ENCODE measurements around the gene RPSA.
A peak's percentile ranks its signal among the peaks of the same experiment; 100 is the strongest.
"Not testable (repeated sequence)": the region's sequence is repeated elsewhere in the genome, so short reads cannot be mapped to it uniquely, and the experiment has no call there.

RPSA gene

DNA sequence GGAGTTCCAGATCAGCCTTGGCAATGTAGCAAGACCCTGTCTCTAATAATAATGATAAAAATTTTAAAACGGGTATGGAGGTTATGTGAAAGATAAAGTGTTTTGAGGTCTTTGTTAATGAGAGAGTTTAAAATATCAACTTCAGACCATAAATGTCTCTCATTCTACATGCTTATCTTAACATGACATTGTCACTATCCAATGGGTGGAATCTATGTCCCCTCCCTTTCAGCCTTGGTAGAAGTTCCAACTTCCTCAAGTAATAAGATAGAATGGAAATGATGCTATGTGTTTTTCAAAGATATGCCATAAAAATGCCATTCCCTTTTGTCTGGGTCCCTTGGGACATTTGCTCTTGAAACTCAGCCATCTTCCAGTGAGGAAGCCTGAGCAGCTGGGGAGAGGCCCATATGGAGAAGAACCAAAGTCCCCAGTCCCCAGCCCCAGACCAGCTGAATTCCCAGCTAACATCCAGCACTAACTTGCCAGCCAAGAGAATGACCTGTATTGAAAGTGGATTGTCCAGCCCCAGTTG lies 17.0 kb downstream of the RPSA start:
- DNase-seq = no peak

DNA sequence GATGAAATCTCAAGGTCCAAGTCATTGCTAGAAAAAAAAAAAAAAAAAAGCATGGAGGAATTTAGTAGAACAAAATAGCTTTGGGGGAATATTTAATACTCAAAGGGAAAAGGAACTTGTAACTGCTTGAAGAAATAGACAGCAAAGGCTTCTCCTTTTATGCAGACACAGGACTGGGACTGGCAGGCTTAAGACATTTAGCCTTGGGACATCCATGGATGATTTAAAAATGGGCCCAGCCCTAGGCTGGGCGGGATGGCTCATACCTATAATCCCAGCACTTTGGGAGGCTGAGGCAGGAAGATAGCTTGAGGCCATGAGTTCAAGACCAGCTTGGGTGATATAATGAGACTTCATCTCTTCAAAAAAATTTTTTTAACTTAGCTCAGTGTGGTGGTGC lies 19.8 kb downstream of the RPSA start:
- DNase-seq = no peak

- DNase-seq = no peak
These were observed 21.0 kb downstream of the RPSA start for GRCh38 chr3:39427506-39427905.

- DNase-seq = no peak
These were observed 22.3 kb downstream of the RPSA start for GRCh38 chr3:39428745-39429201.

DNA sequence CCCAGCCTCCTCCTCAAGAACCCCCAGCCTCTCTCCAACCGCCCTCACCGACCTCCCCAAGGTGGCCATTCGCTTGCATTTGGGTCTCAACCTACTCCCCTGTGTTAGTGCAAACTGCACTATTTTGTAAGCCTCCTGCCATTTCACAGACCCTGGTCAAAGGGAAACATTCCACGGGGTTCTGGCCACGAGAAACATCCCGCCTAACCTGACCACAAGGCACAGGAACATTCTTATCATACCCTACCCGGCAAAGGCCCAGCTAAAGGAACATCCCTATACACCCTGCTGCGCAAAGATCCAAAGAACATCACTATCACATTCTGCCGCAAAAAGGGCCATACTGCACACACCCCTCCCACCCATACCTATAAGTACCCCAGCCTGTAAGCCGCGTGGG lies 22.9 kb downstream of the RPSA start:
- no peak for DNase-seq

DNA sequence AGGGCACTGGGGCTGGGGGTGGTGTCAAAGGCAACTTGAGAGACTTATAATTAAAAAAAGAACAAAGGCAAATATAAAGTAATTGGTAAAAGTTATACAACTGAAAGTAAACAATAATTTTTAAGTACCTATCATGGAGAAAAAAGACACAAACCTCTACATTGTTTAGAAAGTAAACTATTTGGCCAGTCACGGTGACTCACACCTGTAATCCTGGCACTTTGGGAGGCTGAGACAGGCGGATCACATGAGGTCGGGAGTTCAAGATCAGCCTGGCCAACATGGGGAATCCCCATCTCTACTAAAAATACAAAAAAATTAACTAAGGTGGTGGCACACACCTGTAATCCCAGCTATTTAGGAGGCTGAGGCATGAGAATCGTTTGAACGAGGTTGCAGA lies 25.8 kb downstream of the RPSA start:
- no peak for DNase-seq

GRCh38 chr3:39433642-39434041 lies 27.1 kb downstream of the RPSA start:
- no peak for DNase-seq

DNA sequence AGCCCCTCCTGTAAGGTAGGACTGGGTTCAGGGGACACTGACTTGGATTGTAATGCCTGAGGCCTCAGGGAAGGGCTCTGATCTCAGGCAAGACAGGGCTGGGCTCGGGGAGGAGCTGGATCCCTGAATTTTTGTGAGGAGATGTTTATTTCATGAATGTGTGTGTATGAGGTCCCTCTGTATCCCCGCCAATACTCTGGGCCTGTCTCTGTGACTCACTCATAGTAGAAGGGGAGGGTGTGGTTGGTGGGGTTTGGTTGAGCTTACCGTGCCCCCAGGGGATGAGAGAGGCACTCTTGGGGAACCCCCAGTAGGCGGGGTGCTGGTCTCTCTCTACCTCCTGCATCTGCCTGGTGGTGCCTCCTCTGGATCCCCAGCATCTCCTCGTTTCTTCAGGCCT lies 28.1 kb downstream of the RPSA start:
- no peak for DNase-seq

DNA sequence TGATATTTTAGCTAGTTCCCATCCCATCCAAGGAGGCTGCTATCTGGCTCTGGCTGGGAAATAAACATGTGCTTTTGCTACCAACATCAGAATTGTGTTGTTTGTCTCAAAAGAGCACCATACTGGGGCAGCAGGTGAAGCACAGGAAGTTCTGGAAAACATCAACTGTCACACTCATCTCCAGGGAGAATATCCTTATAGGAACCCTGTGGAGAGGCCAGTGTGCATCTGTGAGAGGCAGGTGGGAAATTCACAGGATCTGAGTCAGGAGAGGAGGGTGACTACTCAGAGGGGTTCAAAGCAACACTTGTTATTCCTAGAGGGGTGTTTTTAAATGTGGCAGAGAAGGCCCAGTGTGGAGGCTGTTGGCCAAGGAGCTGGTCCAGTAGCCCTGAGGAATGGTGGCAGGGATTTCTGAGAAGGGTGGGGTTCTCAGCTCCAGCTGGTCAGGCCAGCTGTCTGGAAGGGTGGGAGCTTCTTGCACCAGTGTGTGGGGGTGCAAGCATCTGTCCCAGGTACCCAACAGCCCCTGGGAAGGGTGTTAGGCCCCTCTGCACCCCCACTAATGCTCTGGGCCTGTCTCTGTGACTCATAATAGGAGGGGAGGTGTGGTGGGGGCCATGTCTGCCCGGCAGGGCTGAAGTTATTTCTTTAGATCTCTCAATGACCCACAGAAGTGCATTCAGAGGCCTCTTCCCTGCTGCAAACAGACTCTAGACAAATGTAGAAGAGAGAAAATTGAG lies 28.7 kb downstream of the RPSA start:
- no peak for DNase-seq

GRCh38 chr3:39438880-39439279 lies 32.4 kb downstream of the RPSA start:
- DNase-seq = no peak

DNA sequence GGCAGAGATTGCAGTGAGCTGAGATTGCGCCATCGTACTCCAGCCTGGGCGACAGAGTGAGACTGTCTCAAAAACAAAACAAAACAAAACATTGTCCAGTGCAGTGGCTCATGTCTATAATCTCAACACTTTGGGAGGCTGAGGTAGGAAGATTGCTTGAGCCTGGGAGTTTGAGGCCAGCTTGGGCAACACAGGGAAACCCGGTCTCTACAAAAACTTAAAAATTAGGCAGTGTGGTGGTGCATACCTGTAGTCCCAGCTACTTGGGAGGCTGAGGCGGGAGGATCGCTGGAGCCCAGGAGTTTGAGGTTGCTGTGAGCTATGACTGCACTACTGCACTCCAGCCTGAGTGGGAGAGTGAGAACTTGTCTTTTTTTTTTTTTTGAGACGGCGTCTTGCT lies 33.8 kb downstream of the RPSA start:
- DNase-seq = no peak

DNA sequence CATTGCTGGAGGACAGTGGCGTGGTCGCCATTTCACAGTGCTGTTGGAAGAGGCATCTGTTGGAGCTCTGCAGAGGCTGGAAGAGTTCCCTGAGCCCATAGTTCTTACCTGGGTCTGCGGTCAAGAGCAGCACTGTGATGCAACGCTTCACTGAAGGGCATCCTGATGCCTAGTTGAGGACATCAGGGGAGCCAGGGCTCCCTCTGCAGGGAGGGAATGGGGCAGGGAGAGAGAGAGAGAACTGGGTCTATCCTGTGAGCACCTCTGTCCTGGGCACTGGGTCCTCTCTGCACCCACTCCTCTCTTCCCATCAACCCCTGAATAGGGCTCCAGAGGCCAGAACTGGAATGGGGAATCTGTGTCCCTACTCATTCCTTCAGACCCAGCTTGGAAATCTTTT lies 37.0 kb downstream of the RPSA start:
- DNase-seq = no peak

DNA sequence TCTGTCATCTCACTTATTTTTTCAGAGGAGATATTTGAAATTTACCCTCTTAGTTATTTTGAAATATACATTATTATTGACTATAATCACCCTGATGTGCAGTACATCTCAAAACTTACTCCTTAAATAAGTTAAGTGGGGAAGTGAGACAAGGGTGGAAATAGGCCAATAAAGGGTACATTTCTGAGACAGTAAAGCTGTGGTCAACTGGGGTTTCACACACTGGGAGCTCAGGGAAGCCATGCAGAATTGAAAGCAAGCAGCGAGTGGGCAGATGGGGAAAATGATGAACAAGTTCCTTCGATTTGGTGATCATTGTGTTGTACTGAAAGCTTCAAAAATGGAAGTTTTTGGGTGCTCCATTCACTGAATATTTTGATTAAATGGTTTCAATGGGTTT lies 39.4 kb downstream of the RPSA start:
- DNase-seq = no peak

DNA sequence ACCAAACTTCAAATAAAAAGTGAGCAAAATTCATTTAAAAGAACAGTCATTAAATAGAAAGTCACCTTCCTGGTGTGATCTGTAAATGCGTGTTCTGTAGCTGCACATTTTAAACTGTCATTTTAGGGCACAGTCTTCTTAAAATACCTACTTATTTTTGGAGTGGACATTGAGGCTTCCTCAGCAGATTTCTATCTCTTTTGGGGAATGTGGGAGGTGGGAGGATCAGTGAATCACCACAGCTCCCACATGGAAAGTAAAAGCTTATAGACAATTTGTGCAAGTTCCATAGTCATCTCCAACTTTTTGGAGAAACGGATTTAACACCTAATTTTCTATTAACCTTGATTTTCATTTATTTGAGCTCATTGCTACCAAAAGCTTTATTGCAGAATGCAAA lies 39.9 kb downstream of the RPSA start:
- DNase-seq = no peak

GRCh38 chr3:39447637-39448483 lies 41.3 kb downstream of the RPSA start:
- peak; percentile 55 for DNase-seq

- no peak for DNase-seq
These were observed 42.1 kb downstream of the RPSA start for GRCh38 chr3:39448506-39449233.

- DNase-seq = no peak
These were observed 43.3 kb downstream of the RPSA start for GRCh38 chr3:39449796-39450195.

- no peak for DNase-seq
These were observed 46.6 kb downstream of the RPSA start for GRCh38 chr3:39453134-39453533.

GRCh38 chr3:39453872-39454271 lies 47.4 kb downstream of the RPSA start:
- DNase-seq = not testable (repeated sequence)

GRCh38 chr3:39454591-39455217 lies 48.2 kb downstream of the RPSA start:
- no peak for DNase-seq

DNA sequence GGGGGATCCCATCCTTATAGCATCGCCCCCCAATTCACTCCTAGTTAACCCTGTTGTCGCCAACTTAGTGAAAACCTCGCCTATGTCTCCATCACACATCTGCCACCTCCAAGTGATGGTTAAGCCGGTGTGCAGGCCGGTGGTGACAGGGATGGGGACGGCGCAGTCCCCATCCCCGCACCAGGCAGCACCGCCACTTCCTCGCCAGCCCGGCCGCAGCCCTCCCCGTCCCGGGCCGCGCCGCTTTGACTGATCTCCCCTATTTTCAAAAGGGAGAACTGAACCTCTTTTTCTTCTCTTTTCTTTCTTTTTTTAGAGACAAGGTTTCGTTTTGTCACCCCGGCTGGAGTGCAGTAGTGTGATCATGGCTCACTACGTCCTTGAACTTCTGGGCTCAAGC lies 49.6 kb downstream of the RPSA start:
- no peak for DNase-seq

- no peak for DNase-seq
These were observed 50.8 kb downstream of the RPSA start for GRCh38 chr3:39457361-39457760.

DNA sequence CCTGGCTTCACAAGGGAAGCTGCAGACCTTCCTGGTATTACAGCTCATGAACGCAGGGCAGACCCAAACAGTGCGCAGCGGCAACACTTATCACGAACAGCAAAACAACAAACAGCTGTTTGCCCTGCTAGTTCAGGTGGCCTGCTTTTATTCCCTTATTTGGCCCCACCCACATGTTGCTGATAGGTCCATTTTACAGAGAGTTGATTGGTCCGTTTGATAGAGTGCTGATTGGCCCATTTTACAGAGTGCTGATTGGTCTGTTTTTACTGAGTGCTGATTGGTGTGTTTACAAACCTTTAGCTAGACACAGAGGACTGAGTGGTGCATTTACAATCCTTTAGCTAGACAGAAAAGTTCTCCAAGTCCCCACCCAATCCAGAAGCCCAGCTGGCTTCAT lies 52.1 kb downstream of the RPSA start:
- not testable (repeated sequence) for DNase-seq

Measured in activated T-cell treated with anti-CD3 and anti-CD28 coated beads for 4 hours (primary cell).